Stimulated activated naive CD8-positive, alpha-beta T cell treated with anti-CD3 and anti-CD28 coated beads, Interleukin-15, Interleukin-2, amounts not matched to agents 100 ng/mL and 50 ng/mL, for 24 hours (primary cell): ENCODE measurements around the gene PRSS23.

Experiments used
- H3K27ac Mint-ChIP-seq: one replicate; pipeline ENCODE4 v1.8.0; 2021; ENCODE audit warnings: mild to moderate bottlenecking, mixed read lengths
- H3K27me3 Mint-ChIP-seq: one replicate; pipeline ENCODE4 v1.8.0; 2021; ENCODE audit warnings: mixed read lengths
- H3K36me3 Mint-ChIP-seq: one replicate; pipeline ENCODE4 v1.8.0; 2021; ENCODE audit warnings: low read depth, mixed read lengths
- H3K4me1 Mint-ChIP-seq: one replicate; pipeline ENCODE4 v1.8.0; 2021; ENCODE audit warnings: low read depth, mixed read lengths
- H3K4me3 Mint-ChIP-seq: one replicate; pipeline ENCODE4 v1.8.0; 2021; ENCODE audit warnings: mild to moderate bottlenecking, mixed read lengths
- H3K9me3 Mint-ChIP-seq: one replicate; pipeline ENCODE4 v1.8.0; 2021; ENCODE audit warnings: mixed read lengths

PRSS23 gene

DNA sequence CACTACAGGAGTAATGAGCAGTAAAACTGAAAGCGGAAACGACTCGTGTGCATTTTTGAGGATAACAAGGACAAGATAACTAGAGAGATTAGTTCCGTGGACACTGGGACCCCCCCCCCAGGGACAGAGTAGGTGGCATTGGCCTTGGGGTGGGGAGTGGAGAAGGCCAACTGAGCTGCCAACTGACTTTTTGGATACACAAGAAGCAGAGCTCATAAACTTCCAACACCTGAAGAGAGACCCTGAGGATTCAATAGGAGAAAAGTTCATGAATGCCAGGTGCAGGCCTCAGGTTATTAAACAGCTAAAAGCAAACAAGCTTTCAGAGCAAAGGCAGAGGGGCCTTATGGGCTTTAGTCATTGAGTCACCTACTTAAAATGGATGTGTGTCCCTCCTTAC lies 17.6 kb upstream of the PRSS23 start:
- H3K9me3 Mint-ChIP-seq = no peaks in the 10 kb centered on the region
- no peak overlapping the region for H3K27ac Mint-ChIP-seq
- H3K27me3 Mint-ChIP-seq = peaks cover 21% of the 10 kb centered on the region
- H3K4me3 Mint-ChIP-seq = no peak overlapping the region
- H3K4me1 Mint-ChIP-seq = no peaks in the 10 kb centered on the region
- H3K36me3 Mint-ChIP-seq = no peaks in the 10 kb centered on the region

GRCh38 chr11:86783661-86784060 lies 16.7 kb upstream of the PRSS23 start:
- no peak overlapping the region for H3K27ac Mint-ChIP-seq
- no peaks in the 10 kb centered on the region for H3K4me1 Mint-ChIP-seq
- peaks cover 19% of the 10 kb centered on the region for H3K27me3 Mint-ChIP-seq
- H3K4me3 Mint-ChIP-seq = no peak overlapping the region
- H3K36me3 Mint-ChIP-seq = no peaks in the 10 kb centered on the region
- no peaks in the 10 kb centered on the region for H3K9me3 Mint-ChIP-seq

GRCh38 chr11:86784241-86784681 lies 16.1 kb upstream of the PRSS23 start:
- H3K36me3 Mint-ChIP-seq = no peaks in the 10 kb centered on the region
- no peak overlapping the region for H3K27ac Mint-ChIP-seq
- peaks cover 16% of the 10 kb centered on the region for H3K27me3 Mint-ChIP-seq
- no peaks in the 10 kb centered on the region for H3K9me3 Mint-ChIP-seq
- H3K4me3 Mint-ChIP-seq = no peak overlapping the region
- H3K4me1 Mint-ChIP-seq = no peaks in the 10 kb centered on the region

- no peaks in the 10 kb centered on the region for H3K36me3 Mint-ChIP-seq
- H3K4me3 Mint-ChIP-seq = no peak overlapping the region
- H3K27ac Mint-ChIP-seq = no peak overlapping the region
- H3K9me3 Mint-ChIP-seq = no peaks in the 10 kb centered on the region
- no peaks in the 10 kb centered on the region for H3K4me1 Mint-ChIP-seq
- peaks cover 17% of the 10 kb centered on the region for H3K27me3 Mint-ChIP-seq
Observed at GRCh38 chr11:86785576-86785975, 14.8 kb upstream of the PRSS23 start.

DNA sequence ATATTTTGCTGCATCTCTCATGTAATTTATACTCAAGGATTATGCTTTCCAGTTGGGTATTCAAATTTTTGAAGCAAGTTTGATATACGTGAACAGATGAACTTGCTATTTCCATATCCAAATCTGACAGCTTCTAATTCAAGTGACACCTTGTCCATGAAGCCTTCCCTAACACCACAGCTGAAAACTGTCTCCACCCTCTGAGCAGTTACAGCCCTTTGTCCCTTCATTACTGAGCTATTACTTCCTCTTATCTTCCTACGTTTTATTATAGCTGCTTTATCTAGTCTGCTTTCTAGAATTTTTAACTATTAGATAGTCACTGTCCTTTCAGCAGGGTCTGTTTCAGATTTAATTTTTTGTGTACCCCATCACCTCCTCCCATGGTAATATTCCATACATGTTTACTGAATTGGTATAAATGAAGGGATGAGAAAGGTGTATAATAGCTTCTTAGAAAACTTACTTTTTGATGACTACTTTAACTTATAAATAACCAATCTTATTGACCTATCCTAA lies 13.3 kb upstream of the PRSS23 start:
- H3K27ac Mint-ChIP-seq = no peak overlapping the region
- no peaks in the 10 kb centered on the region for H3K4me1 Mint-ChIP-seq
- H3K9me3 Mint-ChIP-seq = no peaks in the 10 kb centered on the region
- H3K27me3 Mint-ChIP-seq = peaks cover 19% of the 10 kb centered on the region
- H3K4me3 Mint-ChIP-seq = no peak overlapping the region
- H3K36me3 Mint-ChIP-seq = no peaks in the 10 kb centered on the region

GRCh38 chr11:86787656-86788055 lies 12.7 kb upstream of the PRSS23 start:
- no peak overlapping the region for H3K4me3 Mint-ChIP-seq
- H3K4me1 Mint-ChIP-seq = no peaks in the 10 kb centered on the region
- peaks cover 25% of the 10 kb centered on the region for H3K27me3 Mint-ChIP-seq
- H3K36me3 Mint-ChIP-seq = no peaks in the 10 kb centered on the region
- no peak overlapping the region for H3K27ac Mint-ChIP-seq
- no peaks in the 10 kb centered on the region for H3K9me3 Mint-ChIP-seq

DNA sequence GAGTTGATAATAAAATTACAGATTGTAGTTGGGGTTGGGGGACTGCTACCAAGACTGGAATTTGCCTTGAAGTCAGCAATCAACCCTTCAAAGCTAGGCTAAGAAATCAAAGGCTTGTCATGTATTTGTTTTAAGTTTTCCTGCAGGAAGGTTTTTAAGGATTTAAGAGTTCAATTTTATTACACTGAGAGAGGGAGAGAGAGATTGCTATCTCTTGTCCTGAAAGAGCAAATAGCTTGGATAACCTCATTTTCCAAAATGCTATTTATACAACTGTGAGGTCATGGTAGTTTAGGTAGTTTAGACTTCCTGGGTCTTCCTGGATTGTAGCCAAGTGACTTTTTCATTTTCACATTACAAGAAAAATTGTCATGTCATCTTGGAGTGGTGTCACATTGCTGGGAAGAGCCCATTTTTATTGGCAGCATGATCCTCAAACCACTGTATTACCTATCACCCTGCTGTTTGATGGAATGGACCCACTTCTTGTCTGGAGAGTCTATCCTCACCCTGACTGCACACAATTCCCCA lies 10.1 kb upstream of the PRSS23 start:
- H3K27ac Mint-ChIP-seq = no peak overlapping the region
- H3K36me3 Mint-ChIP-seq = no peaks in the 10 kb centered on the region
- H3K4me3 Mint-ChIP-seq = no peak overlapping the region
- no peaks in the 10 kb centered on the region for H3K4me1 Mint-ChIP-seq
- H3K9me3 Mint-ChIP-seq = no peaks in the 10 kb centered on the region
- peaks cover 28% of the 10 kb centered on the region for H3K27me3 Mint-ChIP-seq

- Mint-ChIP-seq H3K27ac (no peak overlapping the region), H3K4me1 (no peaks in the 10 kb centered on the region), H3K36me3 (no peaks in the 10 kb centered on the region), H3K9me3 (no peaks in the 10 kb centered on the region), H3K27me3 (peaks cover 29% of the 10 kb centered on the region), H3K4me3 (no peak overlapping the region)
Observed at GRCh38 chr11:86790867-86791849, 9.2 kb upstream of the PRSS23 start.

DNA sequence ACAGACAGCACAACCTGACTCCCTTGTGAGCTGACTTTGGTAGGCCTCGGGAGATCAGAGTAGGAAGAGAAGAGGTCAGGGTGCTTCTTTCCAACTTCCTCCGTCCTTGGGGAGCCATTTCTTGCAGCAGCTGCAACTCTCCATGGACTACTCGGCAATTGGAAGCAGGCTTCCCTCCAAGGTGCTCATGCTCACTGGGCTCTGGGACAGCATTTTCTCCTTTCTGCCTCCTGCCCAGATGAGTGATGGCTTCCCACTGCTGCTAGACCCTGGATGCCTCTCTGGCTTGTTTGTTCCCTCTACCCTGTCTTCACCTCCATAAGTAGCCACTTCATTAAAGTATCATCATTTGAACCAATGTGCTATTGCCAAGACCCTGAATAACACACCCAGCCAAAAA lies 8.2 kb upstream of the PRSS23 start:
- Mint-ChIP-seq H3K27me3 (peaks cover 36% of the 10 kb centered on the region), H3K9me3 (no peaks in the 10 kb centered on the region), H3K4me3 (no peak overlapping the region), H3K27ac (no peak overlapping the region), H3K4me1 (no peaks in the 10 kb centered on the region), H3K36me3 (no peaks in the 10 kb centered on the region)

DNA sequence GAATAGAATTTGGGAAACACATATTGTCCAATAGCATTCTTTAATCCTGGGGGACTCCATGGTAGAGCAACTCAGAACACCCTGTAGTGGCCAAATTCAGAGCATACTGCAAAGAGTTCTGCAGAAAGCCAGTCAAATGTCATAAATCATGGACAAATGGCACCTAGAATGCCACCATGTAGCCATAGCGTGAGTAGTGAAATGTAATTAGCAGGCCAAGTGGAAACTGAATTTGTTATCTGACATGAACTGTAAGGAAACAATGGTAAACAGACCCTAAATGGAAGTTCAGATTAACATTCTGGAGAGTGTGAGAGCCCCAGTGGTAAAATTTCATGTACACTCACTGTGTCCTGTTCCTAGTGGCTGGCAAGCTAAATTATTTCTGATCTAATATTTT lies 7.0 kb upstream of the PRSS23 start:
- H3K36me3 Mint-ChIP-seq = no peaks in the 10 kb centered on the region
- H3K27me3 Mint-ChIP-seq = peaks cover 41% of the 10 kb centered on the region
- H3K9me3 Mint-ChIP-seq = no peaks in the 10 kb centered on the region
- H3K4me1 Mint-ChIP-seq = peaks cover 2% of the 10 kb centered on the region
- no peak overlapping the region for H3K27ac Mint-ChIP-seq
- H3K4me3 Mint-ChIP-seq = no peak overlapping the region

DNA sequence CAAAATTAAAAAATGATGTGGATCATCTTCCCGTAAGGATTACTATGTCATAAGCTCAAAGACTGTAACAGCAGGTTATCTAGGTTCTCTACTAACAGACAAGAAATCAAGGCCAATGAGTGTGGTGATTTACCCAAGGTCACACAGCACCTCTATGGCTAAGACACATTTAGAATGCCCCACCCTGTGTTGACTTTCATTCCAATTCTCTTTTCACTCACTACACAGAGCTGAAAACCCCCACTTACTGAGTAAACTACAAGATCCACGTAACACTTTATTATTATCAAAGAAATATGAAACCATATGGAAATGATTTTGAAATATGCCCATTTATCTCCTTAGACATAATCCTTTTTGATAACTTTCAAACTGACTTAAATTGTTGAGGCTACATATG lies 4.8 kb upstream of the PRSS23 start:
- Mint-ChIP-seq H3K4me1 (peaks cover 7% of the 10 kb centered on the region), H3K36me3 (no peaks in the 10 kb centered on the region), H3K27me3 (peaks cover 46% of the 10 kb centered on the region), H3K27ac (no peak overlapping the region), H3K4me3 (no peak overlapping the region), H3K9me3 (no peaks in the 10 kb centered on the region)

GRCh38 chr11:86795949-86796348 lies 4.4 kb upstream of the PRSS23 start:
- H3K4me1 Mint-ChIP-seq = peaks cover 11% of the 10 kb centered on the region
- H3K27ac Mint-ChIP-seq = no peak overlapping the region
- no peak overlapping the region for H3K4me3 Mint-ChIP-seq
- H3K36me3 Mint-ChIP-seq = no peaks in the 10 kb centered on the region
- H3K27me3 Mint-ChIP-seq = peaks cover 49% of the 10 kb centered on the region
- no peaks in the 10 kb centered on the region for H3K9me3 Mint-ChIP-seq

DNA sequence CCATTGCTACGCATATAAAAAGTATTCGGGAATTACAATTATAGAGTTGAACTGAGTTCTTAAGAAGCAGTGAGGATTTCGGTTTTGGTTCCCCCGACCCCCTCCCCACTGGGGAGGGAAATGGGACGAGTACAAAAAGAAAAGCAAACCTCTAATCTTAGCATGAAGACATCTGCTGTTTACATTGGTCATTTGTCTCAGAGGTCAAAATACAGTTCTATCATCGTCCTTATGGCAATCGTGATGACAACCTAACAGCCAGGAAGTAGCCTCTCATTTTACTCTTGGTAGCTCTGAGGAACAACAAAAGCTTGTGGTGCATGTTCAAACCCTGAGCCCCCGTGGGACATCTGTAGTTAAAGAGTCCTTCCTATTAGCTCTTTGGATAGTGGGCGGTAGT lies 3.2 kb upstream of the PRSS23 start:
- Mint-ChIP-seq H3K9me3 (no peaks in the 10 kb centered on the region), H3K4me3 (no peak overlapping the region), H3K36me3 (no peaks in the 10 kb centered on the region), H3K4me1 (peaks cover 22% of the 10 kb centered on the region), H3K27ac (no peak overlapping the region), H3K27me3 (peaks cover 58% of the 10 kb centered on the region)

DNA sequence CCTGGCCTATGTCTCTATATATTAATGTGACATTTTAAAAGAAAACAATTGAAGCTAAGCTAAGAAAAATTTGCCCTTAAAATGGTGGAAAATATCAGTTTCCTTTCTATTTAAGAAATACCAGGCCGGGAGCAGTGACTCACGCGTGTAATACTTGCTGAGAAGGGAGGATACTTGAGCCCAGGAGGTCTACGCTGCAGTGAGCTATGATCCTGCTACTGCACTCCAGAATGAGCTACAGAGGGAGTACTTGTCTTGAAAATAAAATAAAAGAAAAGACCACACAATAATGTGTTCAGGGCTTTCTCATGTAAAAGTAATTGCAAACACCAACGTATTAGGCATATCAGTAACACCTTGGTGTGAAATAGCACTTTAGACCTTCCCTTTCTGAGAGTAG lies 1.4 kb upstream of the PRSS23 start:
- no peak overlapping the region for H3K4me3 Mint-ChIP-seq
- no peak overlapping the region for H3K27ac Mint-ChIP-seq
- no peaks in the 10 kb centered on the region for H3K9me3 Mint-ChIP-seq
- peaks cover 41% of the 10 kb centered on the region for H3K4me1 Mint-ChIP-seq
- H3K36me3 Mint-ChIP-seq = no peaks in the 10 kb centered on the region
- H3K27me3 Mint-ChIP-seq = peaks cover 67% of the 10 kb centered on the region

GRCh38 chr11:86799680-86800075 lies 664 bp upstream of the PRSS23 start:
- Mint-ChIP-seq H3K9me3 (no peaks in the 10 kb centered on the region), H3K27me3 (peaks cover 71% of the 10 kb centered on the region), H3K4me3 (peak overlapping the region; percentile 41), H3K27ac (no peak overlapping the region), H3K4me1 (peaks cover 45% of the 10 kb centered on the region), H3K36me3 (no peaks in the 10 kb centered on the region)
